Keratinocyte (primary cell): ENCODE measurements around the gene CNP. TPM values are rescaled to one million over a fixed set of nuclear protein-coding genes. Genes with fewer than 3 reads are reported as not detected.

ENCODE experiments used
- DNase-seq: peaks from one replicate; pipeline ENCODE4 v3.0.0-alpha.2; 2011; ENCODE audit warnings: low read depth, missing footprints, low spot score
- FAIRE-seq: peaks from 2 replicates; lab custom pipeline; 2011; peaks lifted over from hg19 to GRCh38; lab: Jason Lieb, UNC
- H2AFZ ChIP-seq: 2 replicates; pipeline ENCODE4 v1.6.0; 2012; ENCODE audit warnings: low read length, control low read depth, inconsistent platforms; ENCODE audit not compliant: control insufficient read depth
- H3K27ac ChIP-seq: 2 replicates; pipeline ENCODE4 v1.5.1; 2011; ENCODE audit warnings: low read length; ENCODE audit not compliant: control insufficient read depth, insufficient read depth
- H3K27me3 ChIP-seq: 3 replicates; pipeline ENCODE4 v1.6.0; 2011; ENCODE audit warnings: low read length; ENCODE audit not compliant: control insufficient read depth, insufficient read depth; ENCODE audit errors: extremely low read depth
- H3K36me3 ChIP-seq, 2 experiments: 2 replicates in 1 of 2; 3 replicates in 1 of 2; pipeline ENCODE4 v1.5.1; 2011; ENCODE audit warnings: low read length in 2 of 2, mild to moderate bottlenecking in 1 of 2; ENCODE audit not compliant: control insufficient read depth in 2 of 2, insufficient read depth in 2 of 2; ENCODE audit errors: extremely low read depth in 1 of 2
- H3K4me1 ChIP-seq: 3 replicates; pipeline ENCODE4 v1.5.1; 2011; ENCODE audit warnings: low read length; ENCODE audit not compliant: control insufficient read depth, insufficient read depth; ENCODE audit errors: extremely low read depth
- H3K4me2 ChIP-seq: 3 replicates; pipeline ENCODE4 v1.6.0; 2011; ENCODE audit warnings: low read depth, low read length; ENCODE audit not compliant: control insufficient read depth, insufficient read depth; ENCODE audit errors: extremely low read depth
- H3K4me3 ChIP-seq, 3 experiments: fragments of 200-600 bp in 1 of 3; sonication (generic) in 1 of 3; 2 replicates in 2 of 3; 3 replicates in 1 of 3; pipeline ENCODE4 v1.5.1; 2011 to 2016; ENCODE audit warnings: low read length in 3 of 3, mild to moderate bottlenecking in 3 of 3, control low read depth in 2 of 3, inconsistent platforms in 1 of 3, low read depth in 1 of 3, mixed read lengths in 1 of 3, mixed run types in 1 of 3, moderate library complexity in 1 of 3; ENCODE audit not compliant: control insufficient read depth in 2 of 3, insufficient read depth in 2 of 3; ENCODE audit errors: extremely low read depth in 1 of 3
- H3K79me2 ChIP-seq: 2 replicates; pipeline ENCODE4 v1.6.0; 2012; ENCODE audit warnings: low read length; ENCODE audit not compliant: control insufficient read depth, insufficient read depth
- H3K9ac ChIP-seq: 3 replicates; pipeline ENCODE4 v1.6.0; 2011; ENCODE audit warnings: low read length; ENCODE audit not compliant: control insufficient read depth, insufficient read depth; ENCODE audit errors: extremely low read depth
- H3K9me1 ChIP-seq: 3 replicates; pipeline ENCODE4 v1.6.0; 2011; ENCODE audit warnings: low read length; ENCODE audit not compliant: control insufficient read depth, insufficient read depth; ENCODE audit errors: extremely low read depth
- H3K9me3 ChIP-seq: 2 replicates; pipeline ENCODE4 v1.5.1; 2012; ENCODE audit warnings: low read depth, low read length; ENCODE audit not compliant: control insufficient read depth
- H4K20me1 ChIP-seq: 3 replicates; pipeline ENCODE4 v1.6.0; 2011; ENCODE audit warnings: low read length; ENCODE audit not compliant: control insufficient read depth, insufficient read depth; ENCODE audit errors: extremely low read depth
- CTCF ChIP-seq, 3 experiments: IDR thresholded peaks in 1 of 3; conservative IDR thresholded peaks in 1 of 3; optimal IDR thresholded peaks in 1 of 3; 2 replicates in 2 of 3; 3 replicates in 1 of 3; pipeline versions ENCODE3 to v1.5.1; 2011; ENCODE audit warnings: low read length in 3 of 3, mild to moderate bottlenecking in 3 of 3, moderate library complexity in 2 of 3, control low read depth in 1 of 3, inconsistent platforms in 1 of 3; ENCODE audit not compliant: insufficient read depth in 2 of 3; ENCODE audit errors: extremely low read depth in 1 of 3
- EZH2 ChIP-seq: IDR thresholded peaks from one replicate; pipeline ENCODE4 v1.6.1; 2012; ENCODE audit warnings: inconsistent platforms, mild to moderate bottlenecking, low read length, moderate library complexity
- dilution Hi-C: fragments of 300-500 bp; cut with MboI; formaldehyde crosslinking; loops from one replicate; pipeline ENCODE4 v1.7.0; 2020; ENCODE audit warnings: low sequenced_read_pairs; ENCODE audit not compliant: extremely low pct_ligation_motif_present
- polyA plus RNA-seq, 5 experiments: library from polyadenylated mRNA; depleted of rRNA in 3 of 5; stranded (reverse) in 3 of 5; stranded (forward) in 1 of 5; unstranded in 1 of 5; fragments of >200 nt; gene quantifications; 1 replicate in 1 of 5; 2 replicates in 3 of 5; 3 replicates in 1 of 5; pipeline versions ENCODE4 v1.2.1 to v1.2.3, GENCODE V29; 2011 to 2012; ENCODE audit warnings: missing spikeins in 2 of 5, low read depth in 1 of 5, low replicate concordance in 1 of 5

Gene CNP
- polyA plus RNA-seq, 1 donor (not counting 4 experiments of a cell fraction or from before 2014, with no cell fraction given): 32.4 TPM

- Histone ChIP-seq H3K79me2 (no peaks in the 10 kb centered on the region), H3K36me3 (no peaks in the 10 kb centered on the region), H3K9me3 (no peaks in the 10 kb centered on the region), H3K9me1 (no peaks in the 10 kb centered on the region), H3K9ac (no peak overlapping the region), H3K4me1 (no peaks in the 10 kb centered on the region), H2AFZ (no peak overlapping the region), H3K27ac (no peak overlapping the region), H4K20me1 (no peaks in the 10 kb centered on the region), H3K4me2 (no peak overlapping the region), H3K4me3 (no peak overlapping the region), H3K27me3 (peaks cover 5% of the 10 kb centered on the region)
- no peak for TF ChIP-seq EZH2
- peak; percentile 32 to 55 (median 44) for TF ChIP-seq CTCF (optimal IDR thresholded peaks at IDR 0.05 in 1 of 3, IDR thresholded peaks at IDR 0.05 in 1 of 3, conservative IDR thresholded peaks at IDR 0.05 in 1 of 3; ENCODE audit: extremely low read depth in 1 of 3, insufficient read depth in 2 of 3, low read length in 3 of 3)
- FAIRE-seq (no peak), DNase-seq (no peak)
- dilution Hi-C loops: no loop called here
These were observed 7.1 kb upstream of the CNP start for GRCh38 chr17:41959336-41960095.

- Histone ChIP-seq H3K9ac (no peak overlapping the region), H3K36me3 (no peaks in the 10 kb centered on the region), H3K27me3 (peaks cover 5% of the 10 kb centered on the region), H3K4me2 (no peak overlapping the region), H4K20me1 (no peaks in the 10 kb centered on the region), H3K9me3 (no peaks in the 10 kb centered on the region), H3K79me2 (peaks cover 4% of the 10 kb centered on the region), H3K4me3 (no peak overlapping the region), H3K9me1 (no peaks in the 10 kb centered on the region), H2AFZ (no peak overlapping the region), H3K27ac (no peak overlapping the region), H3K4me1 (peaks cover 10% of the 10 kb centered on the region)
- FAIRE-seq (no peak), DNase-seq (no peak)
- TF ChIP-seq EZH2: no peak
- TF ChIP-seq CTCF (optimal IDR thresholded peaks at IDR 0.05 in 1 of 3, IDR thresholded peaks at IDR 0.05 in 1 of 3, conservative IDR thresholded peaks at IDR 0.05 in 1 of 3; ENCODE audit: extremely low read depth in 1 of 3, insufficient read depth in 2 of 3, low read length in 3 of 3): no peak
- dilution Hi-C loops: no loop called here
These were observed 4.5 kb upstream of the CNP start for GRCh38 chr17:41962111-41962510.
